ENCODE measurements around the gene RPS6KB2.
"Not testable (repeated sequence)": the region's sequence is repeated elsewhere in the genome, so short reads cannot be mapped to it uniquely, and the experiment has no call there.

DNA sequence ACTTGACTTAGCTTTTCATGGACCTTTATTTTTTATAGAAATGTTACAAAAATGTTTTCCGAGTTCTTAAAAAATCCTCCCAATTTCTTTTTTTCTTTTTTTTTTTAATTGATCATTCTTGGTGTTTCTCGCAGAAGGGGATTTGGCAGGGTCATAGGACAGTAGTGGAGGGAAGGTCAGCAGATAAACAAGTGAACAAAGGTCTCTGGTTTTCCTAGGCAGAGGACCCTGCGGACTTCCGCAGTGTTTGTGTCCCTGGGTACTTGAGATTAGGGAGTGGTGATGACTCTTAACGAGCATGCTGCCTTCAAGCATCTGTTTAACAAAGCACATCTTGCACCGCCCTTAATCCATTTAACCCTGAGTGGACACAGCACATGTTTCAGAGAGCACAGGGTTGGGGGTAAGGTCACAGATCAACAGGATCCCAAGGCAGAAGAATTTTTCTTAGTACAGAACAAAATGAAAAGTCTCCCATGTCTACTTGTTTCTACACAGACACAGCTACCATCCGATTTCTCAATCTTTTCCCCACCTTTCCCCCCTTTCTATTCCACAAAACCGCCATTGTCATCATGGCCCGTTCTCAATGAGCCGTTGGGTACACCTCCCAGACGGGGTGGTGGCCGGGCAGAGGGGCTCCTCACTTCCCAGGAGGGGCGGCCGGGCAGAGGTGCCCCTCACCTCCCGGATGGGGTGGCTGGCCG is 49.2 kb downstream of the RPS6KB2 start:
- not testable (repeated sequence) for TF ChIP-seq POLR2A (IDR thresholded peaks at IDR 0.05; ENCODE audit: low read depth, low read length); RFX5 (IDR thresholded peaks at IDR 0.05; ENCODE audit: low read depth, low read length); RCOR1 (IDR thresholded peaks at IDR 0.05; ENCODE audit: insufficient replicate concordance, low read length); SMC3 (IDR thresholded peaks at IDR 0.05; ENCODE audit: low read depth, low read length); MXI1 (IDR thresholded peaks at IDR 0.05; ENCODE audit: borderline replicate concordance, low read depth, low read length); CEBPB (IDR thresholded peaks at IDR 0.05; ENCODE audit: low read depth, low read length); RAD21 (IDR thresholded peaks at IDR 0.05; ENCODE audit: low read length); MAFK (IDR thresholded peaks at IDR 0.05; ENCODE audit: low read depth, low read length); BHLHE40 (IDR thresholded peaks at IDR 0.05; ENCODE audit: low read depth, low read length)
- TF ChIP-seq, protein P1, sequence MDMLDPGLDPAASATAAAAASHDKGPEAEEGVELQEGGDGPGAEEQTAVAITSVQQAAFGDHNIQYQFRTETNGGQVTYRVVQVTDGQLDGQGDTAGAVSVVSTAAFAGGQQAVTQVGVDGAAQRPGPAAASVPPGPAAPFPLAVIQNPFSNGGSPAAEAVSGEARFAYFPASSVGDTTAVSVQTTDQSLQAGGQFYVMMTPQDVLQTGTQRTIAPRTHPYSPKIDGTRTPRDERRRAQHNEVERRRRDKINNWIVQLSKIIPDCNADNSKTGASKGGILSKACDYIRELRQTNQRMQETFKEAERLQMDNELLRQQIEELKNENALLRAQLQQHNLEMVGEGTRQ (IDR thresholded peaks at IDR 0.05; ENCODE audit: low read depth, low read length), result not testable (repeated sequence)
- TF ChIP-seq, protein P2, sequence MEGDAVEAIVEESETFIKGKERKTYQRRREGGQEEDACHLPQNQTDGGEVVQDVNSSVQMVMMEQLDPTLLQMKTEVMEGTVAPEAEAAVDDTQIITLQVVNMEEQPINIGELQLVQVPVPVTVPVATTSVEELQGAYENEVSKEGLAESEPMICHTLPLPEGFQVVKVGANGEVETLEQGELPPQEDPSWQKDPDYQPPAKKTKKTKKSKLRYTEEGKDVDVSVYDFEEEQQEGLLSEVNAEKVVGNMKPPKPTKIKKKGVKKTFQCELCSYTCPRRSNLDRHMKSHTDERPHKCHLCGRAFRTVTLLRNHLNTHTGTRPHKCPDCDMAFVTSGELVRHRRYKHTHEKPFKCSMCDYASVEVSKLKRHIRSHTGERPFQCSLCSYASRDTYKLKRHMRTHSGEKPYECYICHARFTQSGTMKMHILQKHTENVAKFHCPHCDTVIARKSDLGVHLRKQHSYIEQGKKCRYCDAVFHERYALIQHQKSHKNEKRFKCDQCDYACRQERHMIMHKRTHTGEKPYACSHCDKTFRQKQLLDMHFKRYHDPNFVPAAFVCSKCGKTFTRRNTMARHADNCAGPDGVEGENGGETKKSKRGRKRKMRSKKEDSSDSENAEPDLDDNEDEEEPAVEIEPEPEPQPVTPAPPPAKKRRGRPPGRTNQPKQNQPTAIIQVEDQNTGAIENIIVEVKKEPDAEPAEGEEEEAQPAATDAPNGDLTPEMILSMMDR (conservative IDR thresholded peaks at IDR 0.05; ENCODE audit: low read depth, low read length), result not testable (repeated sequence)
